GM13977 (cell line): ENCODE measurements around the gene PSMC4.

Experiments used
- DNase-seq: peaks from one replicate; pipeline ENCODE4 v3.0.0; 2012; ENCODE audit warnings: low spot score
- in situ Hi-C: fragments of 300-500 bp; cut with MboI; formaldehyde crosslinking; loops from one replicate; pipeline ENCODE4 v1.12.0; 2022; ENCODE audit warnings: low sequenced_read_pairs, low pct_unique_long_range_greater_than_20kb, mixed read lengths, inconsistent platforms; ENCODE audit not compliant: unreplicated experiment
- TF ChIP-seq, protein P1 (sequence below): IDR thresholded peaks from 2 replicates; pipeline ENCODE4 v1.5.1; 2012; ENCODE audit warnings: mild to moderate bottlenecking, control low read depth; ENCODE audit not compliant: insufficient read depth; ENCODE audit errors: extremely low read depth, missing control alignments

PSMC4 gene

DNA sequence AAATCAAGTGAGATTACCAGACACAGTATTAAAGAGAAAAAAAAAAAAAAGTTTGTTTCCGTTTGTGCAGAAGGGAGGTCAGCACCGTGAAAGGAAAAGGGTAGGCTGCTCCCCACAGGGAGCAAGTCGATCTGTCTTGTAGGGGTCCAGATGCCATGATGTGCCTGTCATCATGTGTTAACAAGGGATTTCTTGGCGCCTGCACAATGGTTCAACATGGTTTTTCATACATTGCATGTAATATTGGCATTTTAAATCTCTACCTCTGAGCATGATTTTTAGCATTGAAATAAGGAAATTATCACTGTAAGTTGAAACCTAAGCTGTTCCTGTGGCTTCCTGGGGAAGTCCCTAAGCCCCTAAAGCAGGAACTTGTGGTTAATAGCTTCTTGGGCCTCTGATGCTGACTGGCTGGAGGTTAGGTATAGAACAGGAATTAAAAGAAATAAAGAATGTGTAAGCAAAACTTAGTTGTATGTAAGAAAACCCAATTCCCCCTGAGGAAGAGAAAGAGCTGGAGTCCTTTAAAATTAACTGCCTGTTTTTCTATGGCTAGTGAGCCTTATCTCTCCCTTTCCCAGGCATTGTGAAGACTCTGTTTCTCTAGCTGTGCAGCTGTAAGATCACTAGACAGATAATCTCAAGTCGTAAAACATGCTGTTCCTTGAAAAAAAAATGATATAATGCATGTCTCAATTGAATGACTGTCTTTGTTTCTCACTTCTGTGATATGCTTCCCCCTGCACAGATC is 29.2 kb upstream of the PSMC4 start:
- TF ChIP-seq, protein P1, sequence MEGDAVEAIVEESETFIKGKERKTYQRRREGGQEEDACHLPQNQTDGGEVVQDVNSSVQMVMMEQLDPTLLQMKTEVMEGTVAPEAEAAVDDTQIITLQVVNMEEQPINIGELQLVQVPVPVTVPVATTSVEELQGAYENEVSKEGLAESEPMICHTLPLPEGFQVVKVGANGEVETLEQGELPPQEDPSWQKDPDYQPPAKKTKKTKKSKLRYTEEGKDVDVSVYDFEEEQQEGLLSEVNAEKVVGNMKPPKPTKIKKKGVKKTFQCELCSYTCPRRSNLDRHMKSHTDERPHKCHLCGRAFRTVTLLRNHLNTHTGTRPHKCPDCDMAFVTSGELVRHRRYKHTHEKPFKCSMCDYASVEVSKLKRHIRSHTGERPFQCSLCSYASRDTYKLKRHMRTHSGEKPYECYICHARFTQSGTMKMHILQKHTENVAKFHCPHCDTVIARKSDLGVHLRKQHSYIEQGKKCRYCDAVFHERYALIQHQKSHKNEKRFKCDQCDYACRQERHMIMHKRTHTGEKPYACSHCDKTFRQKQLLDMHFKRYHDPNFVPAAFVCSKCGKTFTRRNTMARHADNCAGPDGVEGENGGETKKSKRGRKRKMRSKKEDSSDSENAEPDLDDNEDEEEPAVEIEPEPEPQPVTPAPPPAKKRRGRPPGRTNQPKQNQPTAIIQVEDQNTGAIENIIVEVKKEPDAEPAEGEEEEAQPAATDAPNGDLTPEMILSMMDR: no peak
- in situ Hi-C loops: no loop called here
- peak; percentile 50 for DNase-seq

DNA sequence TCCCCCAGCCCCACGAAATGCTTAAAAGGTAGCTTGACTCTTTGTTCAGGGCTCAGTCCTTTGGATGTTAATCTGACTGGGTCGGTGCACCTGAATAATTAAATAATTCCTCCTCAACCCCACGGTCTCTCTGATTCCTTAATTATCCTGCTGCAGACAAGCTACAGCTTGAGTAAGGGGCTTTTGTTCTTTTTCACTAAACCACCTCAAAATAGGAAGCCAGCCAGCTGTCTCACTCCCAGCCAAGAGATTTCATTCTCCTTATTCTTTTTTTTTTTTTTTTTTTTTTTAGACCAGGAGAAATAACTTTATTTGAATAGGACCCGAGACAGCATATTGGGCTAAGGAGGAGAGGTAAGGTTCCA is 28.6 kb upstream of the PSMC4 start:
- TF ChIP-seq, protein P1: no peak

GRCh38 chr19:39943586-39943985 is 27.4 kb upstream of the PSMC4 start:
- in situ Hi-C loops: no loop called here
- DNase-seq: no peak

More for the DNA sequence above, 28.6 kb upstream of the PSMC4 start:
- in situ Hi-C loops: no loop called here
- DNase-seq: no peak

GRCh38 chr19:39946532-39946931 is 24.4 kb upstream of the PSMC4 start:
- TF ChIP-seq, protein P1: no peak
- in situ Hi-C loops: no loop called here
- no peak for DNase-seq

More at GRCh38 chr19:39943586-39943985, 27.4 kb upstream of the PSMC4 start:
- TF ChIP-seq, protein P1: no peak

- no peak for DNase-seq
- in situ Hi-C loops: no loop called here
- TF ChIP-seq, protein P1: no peak
Observed at GRCh38 chr19:39949026-39949747, 21.8 kb upstream of the PSMC4 start.

- TF ChIP-seq, protein P1: no peak
- in situ Hi-C loops: no loop called here
- no peak for DNase-seq
Observed at GRCh38 chr19:39951065-39951650, 19.8 kb upstream of the PSMC4 start.
